Lower lobe of right lung (tissue), 2 donors: Measurements from ENCODE around the gene ZNF878. TPM values are rescaled to one million over a fixed set of nuclear protein-coding genes. Genes with fewer than 3 reads are reported as not detected.
A peak's percentile ranks its signal among the peaks of the same experiment; 100 is the strongest.

ENCODE experiments used
- ATAC-seq, 2 donors: fragments of 200-7000 bp; cut with Tn5 transposase; one replicate each; pipeline ENCODE4 v1.9.1; 2020 to 2022; ENCODE audit warnings: mild to moderate bottlenecking in 2 of 2, moderate library complexity in 2 of 2
- DNase-seq: peaks from one replicate; pipeline ENCODE4 v3.0.0-alpha.2; 2020
- H3K27ac ChIP-seq: fragments of 200-600 bp; one replicate; pipeline ENCODE4 v1.8.0; 2022
- H3K27me3 ChIP-seq: fragments of 200-600 bp; one replicate; pipeline ENCODE4 v1.8.0; 2022; ENCODE audit warnings: low read depth
- H3K36me3 ChIP-seq: fragments of 200-600 bp; one replicate; pipeline ENCODE4 v1.8.0; 2022; ENCODE audit warnings: mild to moderate bottlenecking
- H3K4me1 ChIP-seq: fragments of 200-600 bp; one replicate; pipeline ENCODE4 v1.8.0; 2022
- H3K4me3 ChIP-seq: fragments of 200-600 bp; one replicate; pipeline ENCODE4 v1.8.0; 2022; ENCODE audit warnings: mild to moderate bottlenecking
- H3K9me3 ChIP-seq: fragments of 200-600 bp; one replicate; pipeline ENCODE4 v1.8.0; 2022
- CTCF ChIP-seq: fragments of 200-600 bp; IDR thresholded peaks from one replicate; pipeline ENCODE4 v1.8.0; 2022; ENCODE audit warnings: antibody characterized with exemption, mild to moderate bottlenecking
- intact Hi-C: fragments of 100-400 bp; cut with DNase I; formaldehyde crosslinking; loops from one replicate; pipeline ENCODE4 v1.11.0; 2022
- total RNA-seq: library from RNA; stranded (reverse); fragmentation: NEBNext Ultra II Directional; extraction: Animal tissue kit (Norgen Biotek cat#: 25700); gene quantifications from one replicate; pipeline ENCODE4 v1.2.1, GENCODE V29; 2021
- donor health status: DM: no; HTN: yes; CAD: no; lungs with severe emphysema.

ZNF878 gene
- total RNA-seq, 1 donor from 2014 or later, result 0.35 TPM

DNA sequence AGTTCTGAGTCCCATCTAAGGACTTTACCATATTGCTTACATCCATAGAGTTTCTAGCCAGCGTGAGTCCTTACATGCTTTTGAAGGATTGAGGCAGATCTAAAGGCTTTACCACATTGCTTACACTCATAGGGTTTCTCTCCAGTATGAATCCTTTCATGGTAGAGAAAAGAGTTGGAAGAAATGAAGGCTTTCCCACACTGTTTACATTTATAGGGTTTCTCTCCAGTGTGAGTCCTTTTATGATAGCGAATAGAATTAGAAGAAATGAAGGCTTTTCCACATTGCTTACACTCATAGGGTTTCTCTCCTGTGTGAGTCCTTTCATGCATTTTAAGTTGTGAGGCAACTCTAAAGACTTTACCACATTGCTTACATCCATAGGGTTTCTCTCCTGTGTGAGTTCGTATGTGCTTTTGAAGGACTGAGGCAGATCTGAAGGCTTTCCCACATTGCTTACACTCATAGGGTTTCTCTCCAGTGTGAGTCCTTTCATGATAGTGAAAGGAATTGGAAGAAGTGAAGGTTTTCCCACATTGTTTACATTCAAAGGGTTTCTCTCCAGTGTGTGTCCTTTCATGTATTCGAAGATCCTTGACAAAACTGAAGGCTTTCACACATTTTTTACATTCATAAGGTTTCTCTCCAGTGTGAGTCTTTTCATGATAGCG lies 8.9 kb downstream of the ZNF878 start:
- DNase-seq (no peak), ATAC-seq (no peak)
- TF ChIP-seq CTCF, result no peak
- intact Hi-C loops, result no loop called here
- no peaks in the 10 kb centered on the region for H3K36me3 ChIP-seq
- no peaks in the 10 kb centered on the region for H3K27me3 ChIP-seq
- H3K27ac ChIP-seq, result no peak overlapping the region
- no peak overlapping the region for H3K4me3 ChIP-seq
- H3K9me3 ChIP-seq, result peaks cover 35% of the 10 kb centered on the region
- H3K4me1 ChIP-seq, result no peaks in the 10 kb centered on the region

- ATAC-seq (no peak), DNase-seq (no peak)
- H3K4me3 ChIP-seq, result no peak overlapping the region
- H3K27me3 ChIP-seq, result no peaks in the 10 kb centered on the region
- intact Hi-C loops, result no loop called here
- TF ChIP-seq CTCF, result no peak
- H3K27ac ChIP-seq, result no peak overlapping the region
- H3K36me3 ChIP-seq, result no peaks in the 10 kb centered on the region
- peaks cover 35% of the 10 kb centered on the region for H3K9me3 ChIP-seq
- no peaks in the 10 kb centered on the region for H3K4me1 ChIP-seq
Observed at GRCh38 chr19:12042893-12043292, 9.9 kb downstream of the ZNF878 start.

- peak; percentile 100 for ATAC-seq
- Histone ChIP-seq H3K36me3 (no peaks in the 10 kb centered on the region), H3K27ac (peak within 1 kb of the TSS; percentile 83), H3K4me3 (peak within 1 kb of the TSS; percentile 84), H3K9me3 (no peaks in the 10 kb centered on the region), H3K4me1 (peaks cover 19% of the 10 kb centered on the region), H3K27me3 (no peaks in the 10 kb centered on the region)
- intact Hi-C loops, result no loop called here
- TF ChIP-seq CTCF, result no peak
- DNase-seq, result peak; percentile 96
Observed at GRCh38 chr19:12035220-12036172, 17.3 kb downstream of the ZNF878 start, which contains the start of gene ZNF433. ZNF433 (minus strand) TSS chr19:12035679; CDS start chr19:12035539, 140 bp downstream.

- ATAC-seq (no peak), DNase-seq (no peak)
- Histone ChIP-seq H3K4me3 (peak overlapping the region; percentile 84), H3K4me1 (peaks cover 19% of the 10 kb centered on the region), H3K36me3 (no peaks in the 10 kb centered on the region), H3K9me3 (no peaks in the 10 kb centered on the region), H3K27me3 (no peaks in the 10 kb centered on the region), H3K27ac (peak overlapping the region; percentile 83)
- no peak for TF ChIP-seq CTCF
- intact Hi-C loops, result no loop called here
Observed at GRCh38 chr19:12034620-12035019, 18.1 kb downstream of the ZNF878 start.

DNA sequence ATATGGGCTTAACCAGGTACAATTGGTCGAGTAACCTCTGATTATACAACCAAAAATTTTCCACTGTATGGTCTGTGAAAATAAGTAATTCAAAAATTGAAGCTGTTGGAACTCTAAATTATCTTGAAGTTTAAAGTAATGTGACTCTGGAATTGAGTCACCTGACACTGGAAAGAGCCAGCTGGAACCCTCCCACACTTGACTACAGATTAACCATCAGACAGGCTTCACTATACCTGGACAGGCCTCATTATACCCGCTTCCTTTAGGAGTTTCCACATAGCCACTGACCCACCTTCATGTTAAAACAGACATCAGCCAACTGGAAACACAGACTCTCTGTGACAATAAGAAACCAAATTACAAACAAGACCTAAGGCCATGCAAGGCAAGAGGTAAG lies 18.6 kb downstream of the ZNF878 start:
- TF ChIP-seq CTCF, result no peak
- Histone ChIP-seq H3K36me3 (no peaks in the 10 kb centered on the region), H3K27ac (peak overlapping the region; percentile 83), H3K4me3 (peak overlapping the region; percentile 84), H3K4me1 (peaks cover 19% of the 10 kb centered on the region), H3K9me3 (no peaks in the 10 kb centered on the region), H3K27me3 (no peaks in the 10 kb centered on the region)
- no peak for DNase-seq
- no peak for ATAC-seq
- intact Hi-C loops, result no loop called here
